Uterus (tissue), 4 donors: Measurements from ENCODE around the gene WFDC6. TPM values are rescaled to one million over a fixed set of nuclear protein-coding genes. Genes with fewer than 3 reads are reported as not detected.

Experiments used
- DNase-seq, 2 donors: peaks; one replicate each; pipeline ENCODE4 v3.0.0-alpha.2; 2019 to 2020
- H3K27ac ChIP-seq, 2 donors: fragments of 200-600 bp; sonication (generic); 1 replicate in 1 of 2; 2 replicates in 1 of 2; pipeline ENCODE4 v1.5.1; 2016 to 2018
- H3K27me3 ChIP-seq, 2 donors: fragments of 200-600 bp; sonication (generic); one replicate each; pipeline ENCODE4 v1.5.1; 2018 to 2019; ENCODE audit warnings: control low read depth in 1 of 2
- H3K36me3 ChIP-seq, 2 donors: fragments of 200-600 bp; sonication (generic); one replicate each; pipeline ENCODE4 v1.5.1; 2019; ENCODE audit warnings: control low read depth in 1 of 2
- H3K4me1 ChIP-seq, 2 donors: fragments of 200-600 bp; sonication (generic); one replicate each; pipeline ENCODE4 v1.5.1; 2018 to 2019; ENCODE audit warnings: control low read depth in 1 of 2
- H3K4me3 ChIP-seq, 2 donors: fragments of 200-600 bp; sonication (generic); 1 replicate in 1 of 2; 2 replicates in 1 of 2; pipeline ENCODE4 v1.5.1; 2018 to 2019; ENCODE audit warnings: mild to moderate bottlenecking in 1 of 2
- H3K9me3 ChIP-seq, 2 donors: fragments of 200-600 bp; sonication (generic); one replicate each; pipeline ENCODE4 v1.5.1; 2019; ENCODE audit warnings: control low read depth in 1 of 2
- POLR2A ChIP-seq, 2 donors: fragments of 450-650 bp; IDR thresholded peaks; one replicate each; pipeline ENCODE4 v1.6.1; 2016; ENCODE audit warnings: antibody characterized with exemption in 2 of 2, mild to moderate bottlenecking in 1 of 2, moderate library complexity in 1 of 2
- intact Hi-C: fragments of 100-400 bp; cut with DNase I; formaldehyde crosslinking; loops from one replicate; pipeline ENCODE4 v1.15.1; 2023; ENCODE audit warnings: low total_unique reads
- total RNA-seq, 4 donors: library from RNA; depleted of rRNA in 3 of 4; stranded (reverse); fragments of >200 nt in 3 of 4; gene quantifications; one replicate each; pipeline versions ENCODE4 v1.1.0 to v1.2.4, GENCODE V29; 2014 to 2023
- TF ChIP-seq, protein P1 (sequence below), 4 experiments: fragments of 200-600 bp in 2 of 4; fragments of 450-650 bp in 2 of 4; sonication (generic) in 2 of 4; IDR thresholded peaks; one replicate each; pipeline ENCODE4 v1.5.1; 2016 to 2019; ENCODE audit warnings: antibody characterized with exemption in 4 of 4, mild to moderate bottlenecking in 2 of 4, moderate library complexity in 1 of 4
- donor health status: DM: yes; HTN: yes; CAD: no.

Gene WFDC6
- total RNA-seq, 4 donors from 2014 or later = not detected

DNA sequence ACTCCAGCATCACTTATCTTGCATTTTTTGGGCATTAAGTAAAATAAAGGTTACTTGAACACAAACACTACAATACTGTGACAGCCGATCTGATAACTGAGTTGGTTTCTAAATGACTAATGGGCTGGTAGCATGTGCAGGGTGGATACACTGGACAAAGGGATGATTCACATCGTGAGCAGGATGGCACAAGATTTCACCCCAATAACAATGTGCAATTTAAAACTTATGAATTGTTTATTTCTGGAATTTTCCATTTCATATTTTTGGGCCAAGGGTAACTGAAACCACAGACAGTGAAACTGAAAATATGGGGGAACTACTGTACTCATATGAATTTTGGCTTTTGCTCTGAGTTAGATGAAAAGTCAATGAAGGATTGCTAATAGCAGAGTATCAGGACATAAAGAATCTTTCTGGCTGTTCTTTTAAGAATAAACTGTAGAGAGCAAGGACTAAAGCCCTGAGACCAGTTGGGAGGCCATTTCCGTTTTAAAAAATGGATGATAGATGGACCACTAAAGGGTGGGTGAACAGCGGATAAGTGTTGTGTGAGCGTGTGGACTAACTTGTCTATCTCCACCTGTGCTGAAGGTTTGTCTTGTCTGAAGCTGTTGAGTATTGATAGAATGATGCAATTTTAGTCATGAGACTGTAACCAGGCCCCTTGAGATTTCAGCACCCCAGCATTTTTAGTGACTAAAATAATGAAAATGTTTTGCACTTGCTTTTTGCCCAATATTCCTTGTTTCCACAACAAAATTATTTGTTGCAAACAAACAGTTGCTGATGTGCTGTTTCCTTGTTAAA is 32.1 kb downstream of the WFDC6 start:
- DNase-seq = no peak
- Histone ChIP-seq H3K27me3 (no peaks in the 10 kb centered on the region), H3K4me1 (no peaks in the 10 kb centered on the region), H3K27ac (no peak overlapping the region), H3K36me3 (no peaks in the 10 kb centered on the region), H3K4me3 (no peak overlapping the region), H3K9me3 (no peaks in the 10 kb centered on the region)
- intact Hi-C loops = no loop called here
- no peak for TF ChIP-seq POLR2A (IDR thresholded peaks at IDR 0.05)
- TF ChIP-seq, protein P1, sequence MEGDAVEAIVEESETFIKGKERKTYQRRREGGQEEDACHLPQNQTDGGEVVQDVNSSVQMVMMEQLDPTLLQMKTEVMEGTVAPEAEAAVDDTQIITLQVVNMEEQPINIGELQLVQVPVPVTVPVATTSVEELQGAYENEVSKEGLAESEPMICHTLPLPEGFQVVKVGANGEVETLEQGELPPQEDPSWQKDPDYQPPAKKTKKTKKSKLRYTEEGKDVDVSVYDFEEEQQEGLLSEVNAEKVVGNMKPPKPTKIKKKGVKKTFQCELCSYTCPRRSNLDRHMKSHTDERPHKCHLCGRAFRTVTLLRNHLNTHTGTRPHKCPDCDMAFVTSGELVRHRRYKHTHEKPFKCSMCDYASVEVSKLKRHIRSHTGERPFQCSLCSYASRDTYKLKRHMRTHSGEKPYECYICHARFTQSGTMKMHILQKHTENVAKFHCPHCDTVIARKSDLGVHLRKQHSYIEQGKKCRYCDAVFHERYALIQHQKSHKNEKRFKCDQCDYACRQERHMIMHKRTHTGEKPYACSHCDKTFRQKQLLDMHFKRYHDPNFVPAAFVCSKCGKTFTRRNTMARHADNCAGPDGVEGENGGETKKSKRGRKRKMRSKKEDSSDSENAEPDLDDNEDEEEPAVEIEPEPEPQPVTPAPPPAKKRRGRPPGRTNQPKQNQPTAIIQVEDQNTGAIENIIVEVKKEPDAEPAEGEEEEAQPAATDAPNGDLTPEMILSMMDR (IDR thresholded peaks at IDR 0.05) = no peak

DNA sequence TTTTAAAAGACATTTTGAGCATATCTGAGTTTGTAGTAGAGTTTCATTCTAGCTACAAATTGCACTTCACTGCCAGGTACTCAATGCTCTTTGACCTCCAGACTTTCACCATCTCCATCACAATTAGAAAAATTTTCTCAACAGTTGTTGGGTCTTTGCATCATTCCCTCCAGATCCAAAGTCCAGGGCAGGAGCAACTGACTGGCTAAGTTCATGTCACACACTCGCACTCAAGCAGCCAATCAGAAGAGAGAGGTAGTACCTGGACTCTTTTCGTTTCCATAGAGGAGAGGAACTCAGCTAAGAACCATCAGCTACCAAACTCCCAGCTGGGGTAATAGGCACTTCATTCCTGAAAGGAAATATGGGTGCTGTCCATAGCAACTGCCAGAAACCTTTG is 32.9 kb downstream of the WFDC6 start:
- Histone ChIP-seq H3K4me3 (no peak overlapping the region), H3K9me3 (no peaks in the 10 kb centered on the region), H3K4me1 (no peaks in the 10 kb centered on the region), H3K27me3 (no peaks in the 10 kb centered on the region), H3K27ac (no peak overlapping the region), H3K36me3 (no peaks in the 10 kb centered on the region)
- TF ChIP-seq POLR2A (IDR thresholded peaks at IDR 0.05) = no peak
- TF ChIP-seq, protein P1 (IDR thresholded peaks at IDR 0.05) = no peak
- intact Hi-C loops = no loop called here
- DNase-seq = no peak

DNA sequence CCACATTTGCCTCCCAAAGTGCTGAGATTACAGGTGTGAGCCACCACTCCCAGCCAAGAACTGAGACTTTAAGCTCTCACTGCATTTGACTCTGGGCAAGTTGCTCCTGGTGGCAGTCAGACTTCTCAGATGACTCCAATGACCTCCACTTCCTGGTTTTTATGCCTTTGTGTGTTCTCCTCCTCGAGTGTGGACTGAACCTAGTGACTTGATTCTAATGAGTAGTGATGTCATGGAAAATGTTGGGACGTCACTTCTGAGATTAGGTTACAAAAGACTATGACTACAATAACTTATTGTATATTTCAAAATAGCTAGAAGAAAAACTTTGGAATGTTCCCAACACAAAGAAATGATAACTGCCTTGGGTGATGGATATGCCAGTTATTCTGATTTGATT is 35.9 kb downstream of the WFDC6 start:
- no peaks in the 10 kb centered on the region for H3K9me3 ChIP-seq
- no peaks in the 10 kb centered on the region for H3K36me3 ChIP-seq
- no peak overlapping the region for H3K4me3 ChIP-seq
- H3K4me1 ChIP-seq = no peaks in the 10 kb centered on the region
- DNase-seq = no peak
- TF ChIP-seq, protein P1 (IDR thresholded peaks at IDR 0.05) = no peak
- TF ChIP-seq POLR2A (IDR thresholded peaks at IDR 0.05) = no peak
- no peak overlapping the region for H3K27ac ChIP-seq
- intact Hi-C loops = no loop called here
- no peaks in the 10 kb centered on the region for H3K27me3 ChIP-seq

DNA sequence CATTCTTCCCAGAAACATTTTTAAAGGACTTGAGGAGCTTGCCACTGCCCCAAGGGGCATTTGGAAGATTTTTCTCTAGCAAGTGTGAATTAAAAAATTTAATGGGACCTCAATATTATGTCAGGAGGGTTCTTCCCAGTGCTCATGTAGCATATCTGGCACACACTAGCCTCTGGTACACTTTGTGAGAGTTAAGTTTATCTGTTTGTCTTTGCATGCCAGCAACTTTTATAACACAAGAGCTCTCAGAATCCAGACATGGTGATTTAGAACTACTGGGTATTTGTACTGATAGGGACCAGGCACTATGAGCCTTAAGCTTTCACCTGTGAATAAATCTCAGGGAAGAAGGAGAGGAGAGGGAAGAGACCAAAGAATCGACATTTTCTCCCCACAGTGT is 36.7 kb downstream of the WFDC6 start:
- no peaks in the 10 kb centered on the region for H3K27me3 ChIP-seq
- TF ChIP-seq, protein P1 (IDR thresholded peaks at IDR 0.05) = no peak
- TF ChIP-seq POLR2A (IDR thresholded peaks at IDR 0.05) = no peak
- H3K4me1 ChIP-seq = no peaks in the 10 kb centered on the region
- DNase-seq = no peak
- intact Hi-C loops = no loop called here
- no peaks in the 10 kb centered on the region for H3K36me3 ChIP-seq
- no peak overlapping the region for H3K27ac ChIP-seq
- no peak overlapping the region for H3K4me3 ChIP-seq
- no peaks in the 10 kb centered on the region for H3K9me3 ChIP-seq

DNA sequence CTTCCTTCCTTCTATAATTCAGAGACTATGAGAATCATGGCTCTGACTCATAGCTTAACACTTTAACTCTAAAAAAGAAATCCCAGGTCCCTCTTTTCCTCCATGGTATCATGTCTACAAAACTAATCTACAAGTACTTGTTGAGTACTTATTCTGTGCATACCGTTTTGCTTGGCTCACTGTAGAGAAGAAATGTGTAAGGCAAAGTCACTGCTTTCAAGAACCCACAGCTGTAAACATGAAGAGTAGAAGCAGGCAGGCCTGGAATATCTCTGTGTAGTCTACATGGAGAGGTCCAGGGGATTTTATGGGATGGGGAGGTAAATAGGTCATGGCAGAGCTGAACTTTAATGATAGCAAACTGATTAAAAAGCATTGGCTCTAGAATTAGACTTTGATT is 37.7 kb downstream of the WFDC6 start:
- H3K27ac ChIP-seq = no peak overlapping the region
- H3K4me1 ChIP-seq = no peaks in the 10 kb centered on the region
- no peaks in the 10 kb centered on the region for H3K9me3 ChIP-seq
- DNase-seq = no peak
- intact Hi-C loops = no loop called here
- no peaks in the 10 kb centered on the region for H3K27me3 ChIP-seq
- no peak overlapping the region for H3K4me3 ChIP-seq
- no peaks in the 10 kb centered on the region for H3K36me3 ChIP-seq
- TF ChIP-seq POLR2A (IDR thresholded peaks at IDR 0.05) = no peak
- TF ChIP-seq, protein P1 (IDR thresholded peaks at IDR 0.05) = no peak
